Stimulated activated naive CD8-positive, alpha-beta T cell treated with anti-CD3 and anti-CD28 coated beads, Interleukin-15, Interleukin-2, amounts not matched to agents 100 ng/mL and 50 ng/mL, for 24 hours (primary cell): ENCODE measurements around the gene STEAP2.

Experiments used
- H3K27ac Mint-ChIP-seq: one replicate; pipeline ENCODE4 v1.8.0; 2021; ENCODE audit warnings: mild to moderate bottlenecking, mixed read lengths
- H3K27me3 Mint-ChIP-seq: one replicate; pipeline ENCODE4 v1.8.0; 2021; ENCODE audit warnings: mixed read lengths
- H3K36me3 Mint-ChIP-seq: one replicate; pipeline ENCODE4 v1.8.0; 2021; ENCODE audit warnings: low read depth, mixed read lengths
- H3K4me1 Mint-ChIP-seq: one replicate; pipeline ENCODE4 v1.8.0; 2021; ENCODE audit warnings: low read depth, mixed read lengths
- H3K4me3 Mint-ChIP-seq: one replicate; pipeline ENCODE4 v1.8.0; 2021; ENCODE audit warnings: mild to moderate bottlenecking, mixed read lengths
- H3K9me3 Mint-ChIP-seq: one replicate; pipeline ENCODE4 v1.8.0; 2021; ENCODE audit warnings: mixed read lengths

Gene STEAP2

GRCh38 chr7:90216080-90216674 is 4.6 kb downstream of the STEAP2 start:
- peaks cover 30% of the 10 kb centered on the region for H3K27me3 Mint-ChIP-seq
- no peaks in the 10 kb centered on the region for H3K9me3 Mint-ChIP-seq
- H3K4me1 Mint-ChIP-seq: peaks cover 2% of the 10 kb centered on the region
- H3K4me3 Mint-ChIP-seq: no peak overlapping the region
- H3K27ac Mint-ChIP-seq: no peak overlapping the region
- no peaks in the 10 kb centered on the region for H3K36me3 Mint-ChIP-seq

- Mint-ChIP-seq H3K4me1 (no peaks in the 10 kb centered on the region), H3K4me3 (no peak overlapping the region), H3K9me3 (no peaks in the 10 kb centered on the region), H3K27me3 (peaks cover 31% of the 10 kb centered on the region), H3K36me3 (no peaks in the 10 kb centered on the region), H3K27ac (no peak overlapping the region)
These were observed 5.2 kb downstream of the STEAP2 start for GRCh38 chr7:90216771-90217170.

- no peak overlapping the region for H3K27ac Mint-ChIP-seq
- no peaks in the 10 kb centered on the region for H3K36me3 Mint-ChIP-seq
- no peak overlapping the region for H3K4me3 Mint-ChIP-seq
- H3K27me3 Mint-ChIP-seq: peaks cover 42% of the 10 kb centered on the region
- H3K4me1 Mint-ChIP-seq: no peaks in the 10 kb centered on the region
- H3K9me3 Mint-ChIP-seq: no peaks in the 10 kb centered on the region
These were observed 10.8 kb downstream of the STEAP2 start for GRCh38 chr7:90222390-90222789.

- H3K27ac Mint-ChIP-seq: no peak overlapping the region
- H3K9me3 Mint-ChIP-seq: no peaks in the 10 kb centered on the region
- H3K4me1 Mint-ChIP-seq: no peaks in the 10 kb centered on the region
- peaks cover 45% of the 10 kb centered on the region for H3K27me3 Mint-ChIP-seq
- H3K36me3 Mint-ChIP-seq: no peaks in the 10 kb centered on the region
- H3K4me3 Mint-ChIP-seq: no peak overlapping the region
These were observed 11.5 kb downstream of the STEAP2 start for GRCh38 chr7:90222811-90223725.

DNA sequence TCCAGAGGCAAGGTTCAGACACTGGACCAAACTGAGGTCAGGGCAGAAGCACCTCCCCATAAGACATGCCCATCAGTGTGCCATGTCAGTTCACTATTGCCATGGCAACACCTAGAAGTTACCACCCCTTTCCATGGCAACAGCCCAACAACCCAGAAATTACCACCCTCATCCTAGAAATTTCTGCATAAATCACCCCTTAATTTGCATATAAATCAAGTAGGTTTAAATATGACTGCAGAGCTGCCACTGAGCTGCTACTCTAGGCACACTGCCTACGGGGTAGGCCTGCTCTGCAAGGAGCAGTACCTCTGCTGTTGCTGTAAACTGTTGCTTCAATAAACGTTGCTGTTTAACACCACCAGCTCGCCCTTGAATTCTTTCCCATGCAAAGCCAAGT is 12.7 kb downstream of the STEAP2 start:
- no peaks in the 10 kb centered on the region for H3K4me1 Mint-ChIP-seq
- peaks cover 44% of the 10 kb centered on the region for H3K27me3 Mint-ChIP-seq
- no peak overlapping the region for H3K4me3 Mint-ChIP-seq
- no peaks in the 10 kb centered on the region for H3K36me3 Mint-ChIP-seq
- no peak overlapping the region for H3K27ac Mint-ChIP-seq
- no peaks in the 10 kb centered on the region for H3K9me3 Mint-ChIP-seq

GRCh38 chr7:90225181-90225580 is 13.6 kb downstream of the STEAP2 start:
- peaks cover 39% of the 10 kb centered on the region for H3K27me3 Mint-ChIP-seq

DNA sequence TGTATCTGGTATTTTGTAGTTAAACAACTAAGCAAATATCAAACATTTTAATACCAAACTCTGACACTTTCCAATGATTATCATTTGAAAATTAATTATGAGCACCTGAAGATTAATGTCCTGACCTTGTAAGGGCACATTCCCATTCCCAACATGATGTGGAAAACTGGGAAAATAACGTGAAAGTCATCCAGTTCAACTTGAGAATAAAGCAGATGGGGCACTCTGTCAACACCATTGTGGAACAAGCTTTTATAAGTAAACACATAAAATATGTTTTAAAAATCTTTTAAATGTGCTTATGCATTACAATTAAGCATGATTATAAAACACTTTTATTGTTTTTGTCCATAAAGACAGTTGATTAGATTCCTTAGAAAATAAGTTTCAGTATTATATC is 14.1 kb downstream of the STEAP2 start:
- H3K27me3 Mint-ChIP-seq: peaks cover 35% of the 10 kb centered on the region
- H3K4me1 Mint-ChIP-seq: no peaks in the 10 kb centered on the region
- H3K9me3 Mint-ChIP-seq: no peaks in the 10 kb centered on the region
- no peak overlapping the region for H3K4me3 Mint-ChIP-seq
- H3K36me3 Mint-ChIP-seq: no peaks in the 10 kb centered on the region
- H3K27ac Mint-ChIP-seq: no peak overlapping the region

More at GRCh38 chr7:90225181-90225580, 13.6 kb downstream of the STEAP2 start:
- no peak overlapping the region for H3K27ac Mint-ChIP-seq
- no peaks in the 10 kb centered on the region for H3K9me3 Mint-ChIP-seq
- H3K4me3 Mint-ChIP-seq: no peak overlapping the region
- H3K36me3 Mint-ChIP-seq: no peaks in the 10 kb centered on the region
- H3K4me1 Mint-ChIP-seq: no peaks in the 10 kb centered on the region

DNA sequence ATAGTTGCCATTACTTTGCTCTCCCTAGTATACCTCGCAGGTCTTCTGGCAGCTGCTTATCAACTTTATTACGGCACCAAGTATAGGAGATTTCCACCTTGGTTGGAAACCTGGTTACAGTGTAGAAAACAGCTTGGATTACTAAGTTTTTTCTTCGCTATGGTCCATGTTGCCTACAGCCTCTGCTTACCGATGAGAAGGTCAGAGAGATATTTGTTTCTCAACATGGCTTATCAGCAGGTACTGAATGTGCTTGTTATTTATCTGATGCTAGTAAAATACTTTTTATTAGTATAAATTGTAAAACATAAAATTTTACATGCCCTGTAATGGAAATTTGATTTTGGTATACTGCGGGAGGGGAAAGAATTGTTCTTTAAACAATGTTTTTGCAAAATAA is 15.7 kb downstream of the STEAP2 start:
- Mint-ChIP-seq H3K27me3 (peaks cover 27% of the 10 kb centered on the region), H3K27ac (no peak overlapping the region), H3K36me3 (no peaks in the 10 kb centered on the region), H3K4me1 (no peaks in the 10 kb centered on the region), H3K9me3 (no peaks in the 10 kb centered on the region), H3K4me3 (no peak overlapping the region)

DNA sequence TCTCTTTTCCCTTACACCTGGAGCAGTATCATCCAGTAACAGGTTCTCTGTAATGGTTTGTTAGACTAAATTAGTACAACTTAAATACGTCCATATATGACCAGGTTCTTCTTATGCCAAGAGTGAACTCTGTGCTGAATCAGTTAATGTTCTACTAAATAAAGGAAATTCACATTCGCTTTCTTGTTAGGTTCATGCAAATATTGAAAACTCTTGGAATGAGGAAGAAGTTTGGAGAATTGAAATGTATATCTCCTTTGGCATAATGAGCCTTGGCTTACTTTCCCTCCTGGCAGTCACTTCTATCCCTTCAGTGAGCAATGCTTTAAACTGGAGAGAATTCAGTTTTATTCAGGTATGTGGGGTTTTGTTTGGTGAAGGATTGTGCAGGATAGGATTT is 18.1 kb downstream of the STEAP2 start:
- no peak overlapping the region for H3K4me3 Mint-ChIP-seq
- H3K4me1 Mint-ChIP-seq: no peaks in the 10 kb centered on the region
- peaks cover 17% of the 10 kb centered on the region for H3K27me3 Mint-ChIP-seq
- no peaks in the 10 kb centered on the region for H3K36me3 Mint-ChIP-seq
- no peaks in the 10 kb centered on the region for H3K9me3 Mint-ChIP-seq
- H3K27ac Mint-ChIP-seq: no peak overlapping the region

- Mint-ChIP-seq H3K36me3 (no peaks in the 10 kb centered on the region), H3K27me3 (peaks cover 12% of the 10 kb centered on the region), H3K4me1 (no peaks in the 10 kb centered on the region), H3K27ac (no peak overlapping the region), H3K4me3 (no peak overlapping the region), H3K9me3 (no peaks in the 10 kb centered on the region)
These were observed 19.3 kb downstream of the STEAP2 start for GRCh38 chr7:90230834-90231233.

DNA sequence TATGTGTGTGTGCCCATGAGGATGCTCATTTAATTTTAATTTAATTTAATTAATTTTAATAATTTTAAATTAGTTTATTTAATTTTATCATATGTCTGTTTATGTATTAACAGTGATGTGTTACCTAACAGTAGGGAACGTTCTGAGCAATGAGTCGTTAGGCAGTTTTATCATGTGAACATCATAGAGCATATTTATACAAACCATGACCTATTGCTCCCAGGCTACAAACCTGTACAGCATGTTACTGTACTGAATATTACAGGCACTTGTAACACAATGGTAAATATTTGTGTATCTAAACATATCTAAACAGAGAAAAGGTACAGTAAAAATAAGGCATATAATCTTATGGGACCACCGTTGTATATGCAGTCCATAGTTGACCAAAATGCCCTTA is 19.8 kb downstream of the STEAP2 start:
- Mint-ChIP-seq H3K4me1 (no peaks in the 10 kb centered on the region), H3K4me3 (no peak overlapping the region)

GRCh38 chr7:90232430-90232829 is 20.9 kb downstream of the STEAP2 start:
- no peak overlapping the region for H3K4me3 Mint-ChIP-seq
- H3K27me3 Mint-ChIP-seq: peaks cover 20% of the 10 kb centered on the region
- H3K27ac Mint-ChIP-seq: no peak overlapping the region
- no peaks in the 10 kb centered on the region for H3K4me1 Mint-ChIP-seq
- no peaks in the 10 kb centered on the region for H3K36me3 Mint-ChIP-seq
- H3K9me3 Mint-ChIP-seq: no peaks in the 10 kb centered on the region

More for the DNA sequence above, 19.8 kb downstream of the STEAP2 start:
- H3K27ac Mint-ChIP-seq: no peak overlapping the region
- H3K9me3 Mint-ChIP-seq: no peaks in the 10 kb centered on the region
- peaks cover 12% of the 10 kb centered on the region for H3K27me3 Mint-ChIP-seq
- no peaks in the 10 kb centered on the region for H3K36me3 Mint-ChIP-seq

DNA sequence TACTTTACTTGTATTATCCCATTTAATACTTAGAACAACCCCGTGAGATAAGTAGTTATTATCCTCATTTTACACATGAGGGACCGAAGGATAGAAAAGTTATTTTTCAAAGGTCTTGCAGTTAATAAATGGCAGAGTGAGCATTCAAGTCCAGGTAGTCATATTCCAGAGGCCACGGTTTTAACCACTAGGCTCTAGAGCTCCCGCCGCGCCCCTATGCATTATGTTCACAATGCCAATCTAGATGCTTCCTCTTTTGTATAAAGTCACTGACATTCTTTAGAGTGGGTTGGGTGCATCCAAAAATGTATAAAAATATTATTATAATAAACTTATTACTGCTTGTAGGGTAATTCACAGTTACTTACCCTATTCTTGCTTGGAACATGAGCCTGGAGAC is 22.0 kb downstream of the STEAP2 start:
- Mint-ChIP-seq H3K36me3 (no peaks in the 10 kb centered on the region), H3K27ac (no peak overlapping the region), H3K4me1 (no peaks in the 10 kb centered on the region), H3K27me3 (peaks cover 15% of the 10 kb centered on the region), H3K9me3 (no peaks in the 10 kb centered on the region), H3K4me3 (no peak overlapping the region)

- peaks cover 17% of the 10 kb centered on the region for H3K27me3 Mint-ChIP-seq
- no peaks in the 10 kb centered on the region for H3K4me1 Mint-ChIP-seq
- H3K27ac Mint-ChIP-seq: no peak overlapping the region
- no peaks in the 10 kb centered on the region for H3K36me3 Mint-ChIP-seq
- no peaks in the 10 kb centered on the region for H3K9me3 Mint-ChIP-seq
- H3K4me3 Mint-ChIP-seq: no peak overlapping the region
These were observed 25.3 kb downstream of the STEAP2 start for GRCh38 chr7:90236721-90237289.

GRCh38 chr7:90238022-90238421 is 26.5 kb downstream of the STEAP2 start:
- Mint-ChIP-seq H3K4me3 (no peak overlapping the region), H3K27me3 (peaks cover 22% of the 10 kb centered on the region), H3K4me1 (no peaks in the 10 kb centered on the region), H3K27ac (no peak overlapping the region), H3K36me3 (no peaks in the 10 kb centered on the region), H3K9me3 (no peaks in the 10 kb centered on the region)
